ENCODE results near the gene CFB.

DNA sequence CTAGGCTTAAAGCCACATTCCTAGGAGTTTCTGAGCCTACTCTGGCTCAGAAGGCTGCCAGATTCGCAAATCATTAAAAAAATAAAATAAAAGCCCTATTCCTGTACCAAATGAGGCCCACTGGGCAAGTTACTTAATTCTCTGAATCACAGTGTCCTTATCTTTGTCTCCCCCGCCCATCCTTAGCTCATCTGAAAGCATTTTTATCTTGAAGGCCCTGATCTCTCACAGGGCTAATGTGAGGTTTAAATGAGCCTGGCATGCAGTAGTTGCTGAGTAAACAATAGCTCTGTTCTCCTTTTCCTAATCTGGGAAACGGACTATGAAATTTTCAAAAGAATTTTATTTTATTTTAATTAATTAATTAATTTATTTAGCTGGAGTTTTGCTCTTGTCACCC lies 41.9 kb upstream of the CFB start:
- TF ChIP-seq CTCF (IDR thresholded peaks at IDR 0.05) (no peak), POLR2A (IDR thresholded peaks at IDR 0.05) (no peak)

Data from prostate gland (tissue), 2 donors.